Nephron (organoid): ENCODE results near the gene OR8A1.
"Not testable (repeated sequence)": the region's sequence is repeated elsewhere in the genome, so short reads cannot be mapped to it uniquely, and the experiment has no call there.

ENCODE experiments used
- H3K27ac Mint-ChIP-seq, 3 experiments: 2 replicates each; pipeline ENCODE4 v1.8.0; 2020; ENCODE audit warnings: mixed read lengths in 3 of 3, mild to moderate bottlenecking in 2 of 3, moderate library complexity in 1 of 3
- H3K27me3 Mint-ChIP-seq: 2 replicates; pipeline ENCODE4 v1.8.0; 2021; ENCODE audit warnings: low read depth, mild to moderate bottlenecking, moderate library complexity, mixed read lengths
- H3K36me3 Mint-ChIP-seq: 2 replicates; pipeline ENCODE4 v1.8.0; 2020; ENCODE audit warnings: low read depth, mixed read lengths
- H3K4me1 Mint-ChIP-seq: 2 replicates; pipeline ENCODE4 v1.8.0; 2020; ENCODE audit warnings: mixed read lengths
- H3K4me3 Mint-ChIP-seq, 3 experiments: 2 replicates each; pipeline ENCODE4 v1.8.0; 2020; ENCODE audit warnings: mild to moderate bottlenecking in 3 of 3, mixed read lengths in 3 of 3, moderate library complexity in 2 of 3
- H3K9me3 Mint-ChIP-seq: 2 replicates; pipeline ENCODE4 v1.8.0; 2020; ENCODE audit warnings: mixed read lengths
- TF ChIP-seq, protein P1 (sequence below), 3 experiments: fragments of 200-600 bp; sonication (generic); IDR thresholded peaks; one replicate each; pipeline ENCODE4 v1.5.0; 2021; ENCODE audit warnings: antibody characterized with exemption in 3 of 3; ENCODE audit not compliant: unreplicated experiment in 3 of 3

OR8A1 gene

GRCh38 chr11:124597626-124598025 lies 27.8 kb downstream of the OR8A1 start:
- Mint-ChIP-seq H3K4me3 (no peak overlapping the region), H3K9me3 (no peaks in the 10 kb centered on the region), H3K36me3 (no peaks in the 10 kb centered on the region), H3K4me1 (peaks cover 8% of the 10 kb centered on the region), H3K27ac (no peak overlapping the region), H3K27me3 (peaks cover 6% of the 10 kb centered on the region)
- TF ChIP-seq, protein P1, sequence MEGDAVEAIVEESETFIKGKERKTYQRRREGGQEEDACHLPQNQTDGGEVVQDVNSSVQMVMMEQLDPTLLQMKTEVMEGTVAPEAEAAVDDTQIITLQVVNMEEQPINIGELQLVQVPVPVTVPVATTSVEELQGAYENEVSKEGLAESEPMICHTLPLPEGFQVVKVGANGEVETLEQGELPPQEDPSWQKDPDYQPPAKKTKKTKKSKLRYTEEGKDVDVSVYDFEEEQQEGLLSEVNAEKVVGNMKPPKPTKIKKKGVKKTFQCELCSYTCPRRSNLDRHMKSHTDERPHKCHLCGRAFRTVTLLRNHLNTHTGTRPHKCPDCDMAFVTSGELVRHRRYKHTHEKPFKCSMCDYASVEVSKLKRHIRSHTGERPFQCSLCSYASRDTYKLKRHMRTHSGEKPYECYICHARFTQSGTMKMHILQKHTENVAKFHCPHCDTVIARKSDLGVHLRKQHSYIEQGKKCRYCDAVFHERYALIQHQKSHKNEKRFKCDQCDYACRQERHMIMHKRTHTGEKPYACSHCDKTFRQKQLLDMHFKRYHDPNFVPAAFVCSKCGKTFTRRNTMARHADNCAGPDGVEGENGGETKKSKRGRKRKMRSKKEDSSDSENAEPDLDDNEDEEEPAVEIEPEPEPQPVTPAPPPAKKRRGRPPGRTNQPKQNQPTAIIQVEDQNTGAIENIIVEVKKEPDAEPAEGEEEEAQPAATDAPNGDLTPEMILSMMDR (IDR thresholded peaks at IDR 0.05; ENCODE audit: unreplicated experiment in 3 of 3): no peak

DNA sequence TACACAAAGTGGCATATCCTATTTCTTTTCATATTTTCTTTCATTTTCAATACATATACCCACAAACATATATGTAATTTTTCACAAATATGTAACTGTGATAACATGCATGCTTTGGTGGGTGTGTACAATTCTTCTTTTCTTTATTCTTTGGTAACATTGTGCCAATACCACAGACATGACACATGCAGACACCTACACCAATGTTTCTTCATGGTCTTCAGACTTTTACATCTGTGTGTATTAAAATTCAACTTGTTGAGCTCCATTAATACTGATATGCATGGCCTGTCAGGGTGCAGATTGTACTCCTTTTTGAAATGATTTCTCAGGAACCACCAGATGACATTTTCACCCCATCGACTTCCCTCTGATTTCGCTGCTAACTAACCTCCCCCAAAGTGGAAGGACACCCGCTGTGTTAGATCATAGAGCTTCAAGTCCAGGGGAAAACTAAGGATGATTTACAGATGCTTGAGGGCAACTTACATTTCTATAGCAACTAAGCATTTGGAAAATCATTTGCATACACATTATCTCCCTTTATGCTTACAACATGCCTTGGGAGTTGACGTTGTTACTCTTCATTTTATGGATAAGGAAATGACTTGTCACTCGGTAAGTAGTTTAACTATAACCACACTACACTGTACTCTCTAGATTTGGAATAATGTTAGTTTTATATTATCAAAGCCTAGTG lies 31.0 kb downstream of the OR8A1 start:
- peaks cover 6% of the 10 kb centered on the region for H3K27me3 Mint-ChIP-seq
- no peaks in the 10 kb centered on the region for H3K9me3 Mint-ChIP-seq
- TF ChIP-seq, protein P1 (IDR thresholded peaks at IDR 0.05; ENCODE audit: unreplicated experiment in 3 of 3): no peak
- peak overlapping the region in 1 of 3 experiments; percentile 16 for H3K27ac Mint-ChIP-seq
- H3K4me1 Mint-ChIP-seq: peaks cover 8% of the 10 kb centered on the region
- no peaks in the 10 kb centered on the region for H3K36me3 Mint-ChIP-seq
- H3K4me3 Mint-ChIP-seq: no peak overlapping the region

- H3K36me3 Mint-ChIP-seq: no peaks in the 10 kb centered on the region
- no peak overlapping the region for H3K4me3 Mint-ChIP-seq
- no peak overlapping the region for H3K27ac Mint-ChIP-seq
- H3K9me3 Mint-ChIP-seq: no peaks in the 10 kb centered on the region
- H3K4me1 Mint-ChIP-seq: peaks cover 8% of the 10 kb centered on the region
- peaks cover 5% of the 10 kb centered on the region for H3K27me3 Mint-ChIP-seq
- TF ChIP-seq, protein P1 (IDR thresholded peaks at IDR 0.05; ENCODE audit: unreplicated experiment in 3 of 3): no peak
Observed at GRCh38 chr11:124602193-124602592, 32.4 kb downstream of the OR8A1 start.

DNA sequence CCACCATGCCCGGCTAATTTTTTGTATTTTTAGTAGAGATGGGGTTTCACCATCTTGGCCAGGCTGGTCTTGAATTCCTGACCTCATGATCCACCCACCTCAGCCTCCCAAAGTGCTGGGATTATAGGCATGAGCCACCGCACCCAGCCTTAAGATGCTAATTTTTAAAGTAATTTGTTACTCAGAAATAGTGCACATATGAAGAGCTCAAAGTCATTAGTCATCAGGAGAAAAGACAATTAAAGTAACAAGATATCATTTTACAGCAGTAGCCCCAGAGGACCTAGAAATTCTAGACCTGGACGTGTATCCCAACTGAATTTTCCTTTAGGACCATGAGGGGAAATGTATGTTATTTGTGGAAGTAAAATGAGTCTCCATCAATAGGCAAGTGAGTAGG lies 32.9 kb downstream of the OR8A1 start:
- H3K4me3 Mint-ChIP-seq, H3K4me1 Mint-ChIP-seq, H3K27me3 Mint-ChIP-seq, H3K9me3 Mint-ChIP-seq, H3K36me3 Mint-ChIP-seq, H3K27ac Mint-ChIP-seq: not testable (repeated sequence)

GRCh38 chr11:124605719-124606118 lies 35.9 kb downstream of the OR8A1 start:
- Mint-ChIP-seq H3K27ac (no peak overlapping the region), H3K27me3 (no peaks in the 10 kb centered on the region), H3K9me3 (no peaks in the 10 kb centered on the region), H3K4me1 (peaks cover 6% of the 10 kb centered on the region), H3K4me3 (no peak overlapping the region), H3K36me3 (no peaks in the 10 kb centered on the region)
- TF ChIP-seq, protein P1 (IDR thresholded peaks at IDR 0.05; ENCODE audit: unreplicated experiment in 3 of 3): no peak

DNA sequence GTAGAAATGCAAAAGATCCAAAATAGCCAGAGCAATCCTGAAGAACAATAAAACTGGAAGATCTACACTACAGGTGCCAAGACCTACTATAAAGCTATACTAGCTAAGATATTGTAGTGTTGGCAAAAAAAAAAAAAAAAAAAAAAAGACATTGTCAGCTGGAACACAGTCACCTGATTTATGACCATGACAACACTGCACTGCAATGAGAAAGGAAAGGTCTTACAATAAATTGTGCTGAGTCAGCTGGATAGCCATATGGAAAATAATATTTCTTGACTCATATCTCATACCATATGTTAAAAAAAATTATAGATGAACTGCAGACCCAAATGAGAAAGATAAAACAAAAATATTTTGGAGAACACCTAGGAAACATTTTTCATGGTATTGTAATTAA lies 38.4 kb downstream of the OR8A1 start:
- TF ChIP-seq, protein P1 (IDR thresholded peaks at IDR 0.05; ENCODE audit: unreplicated experiment in 3 of 3): no peak
- Mint-ChIP-seq H3K4me3 (no peak overlapping the region), H3K9me3 (no peaks in the 10 kb centered on the region), H3K36me3 (no peaks in the 10 kb centered on the region), H3K27me3 (no peaks in the 10 kb centered on the region), H3K27ac (no peak overlapping the region), H3K4me1 (no peaks in the 10 kb centered on the region)
